GM12878 (cell line): ENCODE data around the gene RGS19. TPM values are rescaled to one million over a fixed set of nuclear protein-coding genes. Genes with fewer than 3 reads are reported as not detected.

ENCODE experiments used
- ATAC-seq: fragments of 200-7000 bp; cut with Tn5 transposase; 3 replicates; pipeline ENCODE4 v1.9.1; 2020; ENCODE audit warnings: mild to moderate bottlenecking, moderate library complexity
- BruUV-seq: library from RNA; stranded (reverse); fragments of 400-500 nt; replicated peaks from 2 replicates; lab custom pipeline; 2021; lab: Mats Ljungman, UMichigan
- CTCF ChIA-PET: fragments of 300-600 bp; sonication (Branson Sonifier 250); formaldehyde crosslinking; extraction: SDS; loops from one replicate; lab custom pipeline; 2021; ENCODE audit warnings: inconsistent platforms; lab: Yijun Ruan, JAX
- POLR2A ChIA-PET: fragments of 350-600 bp; formaldehyde crosslinking; extraction: SDS; loops from one replicate; lab custom pipeline; 2021; ENCODE audit warnings: inconsistent platforms; lab: Charles Lee
- RAD21 ChIA-PET: fragments of 300-600 bp; sonication (Branson Sonifier 250); formaldehyde crosslinking; loops from one replicate; lab custom pipeline; 2023; ENCODE audit warnings: antibody characterized with exemption; ENCODE audit not compliant: unreplicated experiment; lab: Charles Lee
- SMC1A ChIA-PET: fragments of 300-600 bp; sonication (Branson Sonifier 250); formaldehyde crosslinking; loops from one replicate; lab custom pipeline; 2023; ENCODE audit not compliant: unreplicated experiment, uncharacterized antibody; lab: Charles Lee
- DNase-seq: peaks from one replicate; pipeline ENCODE4 v3.0.0-alpha.2; 2011; ENCODE audit warnings: low read depth, low spot score
- FAIRE-seq: peaks from 3 replicates; lab custom pipeline; 2011; peaks lifted over from hg19 to GRCh38; lab: Jason Lieb, UNC
- H2AFZ ChIP-seq: 2 replicates; pipeline ENCODE4 v1.6.0; 2011; ENCODE audit warnings: low read depth, low read length, control low read depth; ENCODE audit not compliant: control insufficient read depth
- H3K27ac ChIP-seq: 2 replicates; pipeline ENCODE4 v1.5.1; 2011; ENCODE audit warnings: control low read depth; ENCODE audit not compliant: control insufficient read depth, insufficient read depth
- H3K27me3 ChIP-seq, 2 experiments: replicated peaks in 1 of 2; 2 replicates each; pipeline versions ENCODE4 v1.6.0 to v1.6.1; 2011; ENCODE audit warnings: low read length in 1 of 2; ENCODE audit not compliant: control insufficient read depth in 2 of 2, insufficient read depth in 2 of 2
- H3K36me3 ChIP-seq, 2 experiments: 2 replicates each; pipeline ENCODE4 v1.5.1; 2011; ENCODE audit warnings: low read length in 1 of 2; ENCODE audit not compliant: control insufficient read depth in 2 of 2, insufficient read depth in 2 of 2
- H3K4me1 ChIP-seq: 2 replicates; pipeline ENCODE4 v1.6.1; 2011; ENCODE audit warnings: mild to moderate bottlenecking, low read length, moderate library complexity, mixed read lengths; ENCODE audit not compliant: control insufficient read depth, insufficient read depth
- H3K4me2 ChIP-seq: 2 replicates; pipeline ENCODE4 v1.6.0; 2011; ENCODE audit warnings: control low read depth; ENCODE audit not compliant: control insufficient read depth, insufficient read depth
- H3K4me3 ChIP-seq: fragments of 200-600 bp; sonication (generic); 2 replicates; pipeline ENCODE4 v1.5.1; 2016
- H3K79me2 ChIP-seq: 2 replicates; pipeline ENCODE4 v1.6.0; 2011; ENCODE audit warnings: low read length; ENCODE audit not compliant: control insufficient read depth, insufficient read depth
- H3K9ac ChIP-seq: 2 replicates; pipeline ENCODE4 v1.8.0; 2011; ENCODE audit warnings: low read length, control low read depth, mixed read lengths; ENCODE audit not compliant: control insufficient read depth, insufficient read depth
- H3K9me3 ChIP-seq: replicated peaks from 3 replicates; pipeline ENCODE4 v1.5.1; 2011; ENCODE audit warnings: mild to moderate bottlenecking, low read length; ENCODE audit not compliant: control insufficient read depth, insufficient read depth
- H4K20me1 ChIP-seq: 2 replicates; pipeline ENCODE4 v1.6.0; 2011; ENCODE audit not compliant: control insufficient read depth, insufficient read depth
- BHLHE40 ChIP-seq, 2 experiments: fragments of 450-650 bp in 1 of 2; IDR thresholded peaks; 2 replicates each; pipeline ENCODE4 v1.6.1; 2011 to 2017; ENCODE audit warnings: low read depth in 2 of 2, borderline replicate concordance in 1 of 2, improper control_type of control experiment in 1 of 2, low read length in 1 of 2, mild to moderate bottlenecking in 1 of 2
- EGR1 ChIP-seq, 2 experiments: IDR thresholded peaks; 1 replicate in 1 of 2; 2 replicates in 1 of 2; pipeline ENCODE4 v1.6.1; 2011 to 2012; ENCODE audit warnings: low read depth in 2 of 2, low read length in 2 of 2, borderline replicate concordance in 1 of 2, mild to moderate bottlenecking in 1 of 2, moderate library complexity in 1 of 2
- MTA2 ChIP-seq: fragments of 450-650 bp; IDR thresholded peaks from 2 replicates; pipeline ENCODE4 v1.6.1; 2016; ENCODE audit warnings: low read depth, mild to moderate bottlenecking, moderate library complexity
- NFXL1 ChIP-seq: fragments of 450-650 bp; IDR thresholded peaks from 2 replicates; pipeline ENCODE4 v1.6.1; 2017; ENCODE audit warnings: antibody characterized with exemption, mild to moderate bottlenecking, borderline replicate concordance
- WGBS: methylation state at CpG from one replicate; pipeline ENCODE4 v1.1.6; 2016; ENCODE audit warnings: low lambda C conversion rate; ENCODE audit not compliant: insufficient replicate concordance, insufficient coverage; ENCODE audit errors: missing lambda C conversion rate; 5-methylcytosine and 5-hydroxymethylcytosine counted together
- in situ Hi-C: fragments of 300-500 bp; cut with MboI; formaldehyde crosslinking; loops from 9 replicates; pipeline ENCODE4 v1.14.3; 2018; ENCODE audit warnings: mixed read lengths
- intact Hi-C: fragments of 100-400 bp; cut with micrococcal nuclease; formaldehyde crosslinking; loops from one replicate; pipeline ENCODE4 v1.14.2; 2022; ENCODE audit not compliant: unreplicated experiment
- polyA plus RNA-seq, 11 experiments: library from polyadenylated mRNA; depleted of rRNA in 4 of 11; unstranded in 6 of 11; stranded (reverse) in 5 of 11; fragments of >200 nt; fragmentation: Nextera tagmentation in 4 of 11; fragmentation: Illumina TruSeq in 1 of 11; extraction: Ambion mirVana in 4 of 11; extraction: Trizol in 1 of 11; gene quantifications; 1 replicate in 1 of 11; 2 replicates in 10 of 11; pipeline versions ENCODE4 v1.2.1 to v1.2.3, GENCODE V29; 2011 to 2016; ENCODE audit warnings: inconsistent platforms in 2 of 11, missing spikeins in 2 of 11, low read depth in 1 of 11
- total RNA-seq, 4 experiments: library from RNA; depleted of rRNA in 3 of 4; stranded (reverse); fragments of >200 nt in 3 of 4; fragmentation: Illumina TruSeq in 1 of 4; extraction: Trizol in 1 of 4; gene quantifications; 2 replicates each; pipeline versions ENCODE4 v1.2.1 to v1.2.3, GENCODE V29; 2013 to 2021

Gene RGS19
- total and polyA plus RNA-seq, 10 of the 15 experiments (the other 5 are each of a cell fraction or from before 2014, with no cell fraction given), result 0.82 to 62.4 (median 39.8) TPM

GRCh38 chr20:64051033-64051452, 28.3 kb downstream of the RGS19 start:
- RAD21 ChIA-PET, result interaction anchor here (7.1 kb wide), 1 partner anchor 11 kb away, joined by 78 read pairs; no protein-coding TSS in a partner anchor
- Histone ChIP-seq H3K9me3 (no peaks in the 10 kb centered on the region), H3K9ac (no peak overlapping the region), H3K4me1 (peaks cover 21% of the 10 kb centered on the region), H4K20me1 (no peaks in the 10 kb centered on the region), H3K4me2 (no peak overlapping the region), H3K36me3 (no peaks in the 10 kb centered on the region), H3K79me2 (no peaks in the 10 kb centered on the region), H3K27ac (no peak overlapping the region), H3K27me3 (peaks cover 4 to 12% of the 10 kb centered on the region in 2 experiments; a peak in 3 of 4 replicates), H2AFZ (no peak overlapping the region), H3K4me3 (no peak overlapping the region)
- POLR2A ChIA-PET, result no interaction called here
- intact Hi-C loops, result loop anchor here (10.0 kb wide), 1 partner anchor 186 kb away; the partner anchor contains the start of genes ABHD16B and TPD52L2
- FAIRE-seq (no peak), DNase-seq (no peak), ATAC-seq (no peak)
- CTCF ChIA-PET, result interaction anchor here (2.2 to 2.7 kb wide), 2 partner anchors 9 to 19 kb away, joined by 5 to 10 read pairs; no protein-coding TSS in a partner anchor
- BruUV-seq, result no TSS peak
- WGBS, result 35% methylated on average over 11 of the region's 11 CpGs
- in situ Hi-C loops, result no loop called here
- TF ChIP-seq BHLHE40 (IDR thresholded peaks at IDR 0.05; ENCODE audit: borderline replicate concordance in 1 of 2, low read depth in 2 of 2, low read length in 1 of 2), result no peak
- TF ChIP-seq MTA2, result no peak
- TF ChIP-seq NFXL1, result no peak
- no peak for TF ChIP-seq EGR1 (IDR thresholded peaks at IDR 0.05; ENCODE audit: borderline replicate concordance in 1 of 2, low read depth in 2 of 2, low read length in 2 of 2)
- SMC1A ChIA-PET, result interaction anchor here (0.8 kb wide), 1 partner anchor 134 kb away, joined by 3 read pairs; no protein-coding TSS in a partner anchor
